Measurements from ENCODE around the gene PXDN.

Gene PXDN

DNA sequence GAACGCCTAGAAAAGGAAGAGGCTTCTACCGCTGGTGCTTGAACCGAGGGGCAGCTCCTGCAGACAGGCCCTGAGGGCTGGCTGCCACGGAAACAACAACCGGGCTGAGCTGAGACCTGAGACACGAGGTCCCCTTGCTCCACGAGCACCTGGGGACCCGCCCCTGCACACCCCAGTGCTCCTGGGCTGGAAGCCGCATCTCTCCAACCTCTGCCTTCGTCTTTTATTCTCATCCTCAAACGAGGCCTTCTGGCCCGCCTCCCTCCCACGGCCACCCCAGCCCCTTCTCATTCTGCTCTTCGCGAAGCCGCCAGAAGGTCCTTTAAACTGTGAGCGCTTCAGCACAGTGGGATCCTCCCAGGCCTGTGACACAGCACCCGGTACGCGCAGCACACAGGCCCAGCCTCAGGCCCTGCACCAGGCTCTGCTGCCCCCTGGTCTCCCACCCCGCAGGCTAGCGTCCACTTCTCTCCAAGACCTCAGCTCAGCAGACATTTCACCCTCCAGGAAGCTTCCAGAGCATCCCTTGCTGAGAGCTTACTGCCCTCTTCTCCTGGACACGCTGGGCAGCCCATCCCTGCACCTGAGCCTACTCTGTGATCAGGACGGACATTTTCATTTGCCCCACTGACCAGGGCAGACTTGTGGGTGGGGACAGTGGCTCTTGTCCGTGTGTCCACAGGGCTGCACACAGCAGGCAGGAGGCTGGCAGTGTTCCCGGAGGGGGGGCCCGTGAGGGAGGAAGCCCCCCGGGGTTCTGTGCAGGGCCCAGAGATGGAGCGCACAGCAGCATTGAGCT lies 149.7 kb downstream of the PXDN start:
- no peak for DNase-seq (ENCODE audit: low read depth)

DNA sequence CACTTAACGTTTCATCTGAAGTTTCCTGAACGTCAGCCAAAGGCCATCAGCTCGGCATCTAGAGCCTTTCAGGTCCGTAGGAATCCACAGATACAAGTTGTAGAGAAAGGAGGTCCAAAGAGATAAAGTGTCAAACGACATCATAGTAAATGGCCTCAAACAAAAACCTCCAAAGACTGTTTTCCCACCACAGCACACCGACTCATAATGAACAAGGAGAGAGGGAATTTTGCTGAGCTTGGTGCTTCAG lies 150.3 kb downstream of the PXDN start:
- no peak for DNase-seq (ENCODE audit: low read depth)

DNA sequence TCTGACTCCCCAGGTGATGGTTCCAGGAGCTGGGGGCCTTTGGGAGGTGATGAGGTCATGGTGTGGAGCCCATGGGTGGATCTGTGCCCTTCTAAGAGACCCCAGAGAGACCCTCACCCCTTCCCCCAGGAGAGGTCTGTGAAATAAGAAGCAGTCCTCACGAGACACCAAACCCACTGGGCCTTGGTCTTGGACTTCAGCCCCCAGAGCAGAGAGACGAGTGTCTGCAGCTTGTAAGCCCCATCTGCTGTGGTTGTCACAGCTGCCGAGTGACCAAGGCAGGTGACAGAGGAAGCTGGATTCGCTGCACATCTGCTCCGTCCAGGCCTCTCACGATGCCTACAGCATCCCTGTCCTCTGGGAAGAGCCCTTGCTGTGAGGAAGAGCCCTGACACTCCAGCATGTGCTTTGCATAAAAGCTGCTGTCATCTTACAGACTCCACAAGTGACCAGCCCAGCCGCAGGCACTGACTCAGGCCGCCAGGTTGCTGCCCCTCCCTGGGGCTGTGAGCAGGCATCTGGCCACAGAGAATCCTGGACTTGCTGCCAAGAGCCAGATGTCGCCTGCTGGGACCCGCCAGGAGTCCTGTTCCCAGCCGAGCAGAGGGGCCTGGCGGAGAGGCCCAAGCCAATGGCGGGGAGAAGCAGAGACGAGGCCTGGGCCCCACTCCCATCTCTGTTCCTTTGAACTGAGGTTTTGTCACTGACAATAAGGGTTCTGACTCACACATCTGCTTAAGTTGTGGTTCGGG lies 150.8 kb downstream of the PXDN start:
- DNase-seq (ENCODE audit: low read depth): no peak

DNA sequence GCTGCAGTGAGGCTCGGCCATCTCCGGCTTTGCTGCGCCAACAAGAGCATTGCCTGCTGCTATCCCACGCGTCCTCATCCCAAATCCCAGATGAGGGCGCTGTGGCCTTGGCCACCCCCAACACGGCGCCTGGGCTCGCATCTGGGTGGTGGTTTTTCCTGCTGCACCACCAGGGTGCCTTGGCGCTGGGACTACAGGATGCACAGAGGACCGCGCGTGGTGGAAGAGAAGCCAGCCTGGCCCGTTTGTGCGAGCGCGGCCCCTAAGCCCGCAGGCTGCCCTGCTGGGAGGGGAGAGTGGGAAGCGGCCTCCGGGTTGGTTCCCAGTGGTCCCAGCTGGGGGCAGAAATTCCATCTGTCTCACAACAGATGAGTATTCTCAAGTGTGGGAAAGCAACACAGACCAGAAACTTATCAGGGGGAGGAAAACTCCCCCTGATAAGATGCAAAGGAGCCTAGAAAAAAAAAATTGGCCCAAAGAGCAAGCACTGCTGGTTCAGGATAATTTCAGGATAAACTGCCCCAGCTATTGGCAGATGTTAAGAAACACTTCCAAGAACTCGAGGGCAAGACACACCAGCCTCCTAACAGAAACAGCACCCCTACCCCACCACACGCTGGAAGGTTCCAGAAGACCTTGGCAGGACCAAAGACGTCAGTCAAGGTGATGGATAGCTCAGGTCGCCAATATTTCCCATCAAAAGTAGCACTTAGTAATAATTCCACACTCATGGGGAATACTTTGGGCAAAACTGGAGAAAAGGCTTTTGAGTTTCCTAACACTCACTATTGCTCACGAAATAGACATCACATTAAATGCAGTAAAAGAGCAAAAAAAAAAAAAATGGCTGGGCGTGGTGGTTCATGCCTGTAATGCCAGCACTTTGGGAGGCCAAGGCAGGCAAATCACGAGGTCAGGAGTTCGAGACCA lies 152.1 kb downstream of the PXDN start:
- DNase-seq (ENCODE audit: low read depth): no peak

DNA sequence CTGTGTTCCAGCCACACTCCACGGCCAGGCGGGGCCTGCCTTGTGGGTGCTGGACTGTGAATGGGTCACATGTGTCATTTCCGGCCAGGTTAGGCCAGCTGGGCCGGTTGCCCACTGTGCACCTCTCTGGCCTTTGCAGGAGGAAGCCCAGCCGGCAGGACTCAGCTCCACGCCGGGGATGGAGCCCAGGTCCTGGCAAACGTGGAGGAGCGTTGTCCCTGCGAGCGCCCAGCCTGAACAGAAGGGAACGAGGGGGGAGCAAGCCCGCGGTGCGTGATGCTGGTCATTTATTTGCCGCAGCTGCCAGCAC lies 152.9 kb downstream of the PXDN start:
- no peak for DNase-seq (ENCODE audit: low read depth)

DNA sequence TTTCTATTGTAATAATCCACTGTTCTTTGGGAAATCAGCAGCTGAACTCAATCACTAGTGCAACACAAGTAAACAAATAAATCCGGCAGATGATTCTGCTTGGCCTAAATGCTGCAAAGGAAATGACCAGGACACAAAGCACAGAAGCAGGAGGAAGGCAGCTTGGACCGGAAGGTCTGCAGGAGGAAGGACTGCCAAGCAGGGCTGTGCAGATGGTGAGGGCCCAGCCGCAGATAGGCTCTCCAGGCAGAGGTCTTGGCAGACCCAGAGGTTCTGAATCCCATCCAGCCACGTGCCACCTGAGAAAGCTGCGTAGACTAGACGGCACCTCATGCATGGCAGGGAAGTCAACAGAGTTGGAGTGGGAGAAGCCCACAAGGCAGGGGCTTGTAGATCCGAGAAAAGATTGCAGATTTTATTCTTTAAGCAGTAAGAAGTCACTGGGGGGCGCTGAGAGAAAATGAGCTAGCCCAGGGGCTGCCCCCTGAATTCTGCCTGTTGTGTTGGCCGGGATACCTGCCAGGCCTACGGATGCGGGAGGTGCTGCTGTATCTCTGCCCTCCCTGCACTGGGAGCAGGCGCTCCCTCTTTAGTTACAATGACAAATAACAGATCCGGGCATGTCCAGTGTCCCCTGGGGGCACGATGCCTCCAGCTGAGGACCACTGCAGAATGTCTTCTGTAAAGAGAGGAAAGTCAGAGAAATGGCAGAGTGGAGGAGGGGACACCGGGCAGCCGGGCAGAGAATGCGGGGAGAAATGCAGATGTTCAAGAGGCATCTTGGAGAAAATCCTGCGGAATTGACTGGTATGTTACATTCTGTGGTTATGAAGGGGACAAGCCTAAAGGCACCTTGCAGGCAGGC lies 153.5 kb downstream of the PXDN start:
- DNase-seq (ENCODE audit: low read depth): no peak

DNA sequence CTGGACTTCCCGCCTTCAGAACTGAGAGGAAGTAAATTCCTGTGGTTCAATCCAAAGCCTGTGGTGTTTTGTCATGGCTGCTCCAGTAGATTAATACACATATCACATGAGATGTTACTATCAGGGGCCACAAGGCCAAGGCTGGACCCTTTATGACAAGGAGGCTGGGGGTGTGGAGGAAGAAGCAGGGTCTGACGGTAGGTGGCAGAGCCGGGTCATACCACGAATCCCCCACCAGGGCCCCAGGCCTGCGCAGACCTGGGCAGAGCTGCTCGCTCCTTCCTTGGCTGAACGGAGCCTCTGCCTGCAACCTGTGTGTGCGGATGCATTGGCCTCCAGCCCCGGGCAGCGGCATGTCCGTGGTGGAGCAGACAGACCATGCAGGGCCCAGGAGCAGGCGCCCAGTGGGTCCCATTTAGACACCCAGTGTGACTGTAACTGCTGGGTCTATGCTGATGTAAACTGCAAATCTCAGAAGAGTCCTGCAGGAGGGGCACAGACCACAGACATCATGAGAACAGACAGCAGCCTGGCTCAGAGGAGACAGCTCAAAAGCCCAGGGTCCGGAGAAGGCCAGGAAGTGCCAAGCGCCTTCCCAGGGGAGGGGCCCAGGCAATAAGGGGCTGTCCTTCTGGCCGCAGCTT lies 155.2 kb downstream of the PXDN start:
- DNase-seq (ENCODE audit: low read depth): no peak

DNA sequence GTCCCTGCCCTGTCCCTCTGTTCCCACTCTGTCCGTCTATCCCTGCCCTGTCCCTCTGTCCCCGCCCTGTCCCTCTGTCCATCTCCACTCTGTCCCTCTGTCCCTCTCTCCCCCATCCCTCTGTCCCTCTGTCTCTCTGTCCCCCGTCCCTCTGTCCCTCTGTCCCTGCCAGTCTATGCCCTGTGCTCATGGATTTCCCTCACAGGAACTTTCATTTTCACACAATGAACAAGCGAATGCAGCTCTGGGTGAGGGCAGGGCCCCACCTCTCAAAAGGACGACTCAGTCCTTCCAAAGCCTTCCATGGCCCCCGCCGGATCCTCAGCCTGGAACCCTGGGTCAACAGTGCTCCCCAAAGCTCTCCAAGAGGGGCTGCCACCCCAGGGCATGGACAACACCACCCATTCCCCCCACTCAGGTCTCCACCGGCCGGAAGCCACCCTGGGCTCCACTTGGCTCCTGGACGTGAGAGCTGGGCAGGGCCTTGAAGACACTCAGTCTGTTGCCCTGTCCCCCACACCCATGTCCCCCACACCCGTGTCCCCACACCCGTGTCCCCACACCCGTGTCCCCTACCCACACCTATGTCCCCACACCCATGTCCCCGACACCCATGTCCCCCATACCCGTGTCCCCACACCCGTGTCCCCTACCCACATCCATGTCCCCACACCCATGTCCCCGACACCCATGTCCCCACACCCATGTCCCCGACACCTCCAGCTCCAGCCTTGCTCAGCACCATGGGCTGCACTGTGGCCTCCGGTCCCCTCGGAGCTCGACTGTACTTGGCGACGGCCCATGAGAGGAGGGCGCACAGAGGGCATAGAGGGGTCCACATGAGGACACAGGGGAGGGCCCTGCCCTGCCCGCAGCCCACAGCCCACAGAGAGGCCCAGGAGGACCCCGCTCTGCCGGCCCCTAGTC lies 156.0 kb downstream of the PXDN start:
- DNase-seq (ENCODE audit: low read depth): no peak

DNA sequence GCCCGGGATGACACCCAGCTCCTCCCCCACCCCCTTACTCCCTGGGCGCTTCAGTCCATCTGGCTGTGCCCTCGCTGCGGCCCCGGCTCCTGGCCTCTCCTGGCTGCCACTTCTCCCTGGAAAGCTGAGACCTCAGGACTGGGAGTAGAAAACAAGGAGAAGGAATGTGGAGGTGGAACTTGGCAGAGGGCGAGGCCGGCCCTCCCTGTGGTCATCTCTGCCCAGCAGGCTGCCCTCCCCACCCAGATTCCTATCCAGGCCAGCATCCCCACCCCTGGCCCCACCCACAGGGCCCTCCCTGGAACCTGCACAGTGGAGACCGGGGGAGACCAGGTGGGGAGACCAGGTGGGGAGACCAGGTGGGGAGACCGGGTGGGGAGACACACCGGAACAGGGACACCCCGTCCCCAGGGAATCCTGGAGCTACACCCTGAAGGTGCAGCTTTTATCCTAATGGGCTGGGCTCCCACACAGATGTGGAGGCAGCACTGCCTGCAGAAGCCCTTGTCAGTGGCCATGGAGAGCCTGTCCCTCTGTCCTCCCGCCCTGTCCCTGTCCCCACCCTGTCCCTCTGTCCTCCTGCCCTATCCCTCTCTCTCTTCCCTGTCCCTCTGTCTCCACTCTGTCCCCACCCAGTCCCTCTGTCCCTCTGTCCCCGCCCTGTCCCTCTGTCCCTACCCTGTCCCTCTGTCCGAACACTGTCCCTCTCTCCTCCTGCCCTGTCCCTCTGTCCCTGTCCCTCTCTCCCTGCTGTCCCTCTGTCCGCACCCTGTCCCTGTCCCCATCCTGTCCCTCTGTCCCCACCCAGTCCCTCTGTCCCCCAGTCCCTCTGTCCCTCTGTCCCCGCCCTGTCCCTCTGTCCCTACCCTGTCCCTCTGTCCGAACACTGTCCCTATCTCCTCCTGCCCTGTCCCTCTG lies 157.1 kb downstream of the PXDN start:
- DNase-seq (ENCODE audit: low read depth): no peak

DNA sequence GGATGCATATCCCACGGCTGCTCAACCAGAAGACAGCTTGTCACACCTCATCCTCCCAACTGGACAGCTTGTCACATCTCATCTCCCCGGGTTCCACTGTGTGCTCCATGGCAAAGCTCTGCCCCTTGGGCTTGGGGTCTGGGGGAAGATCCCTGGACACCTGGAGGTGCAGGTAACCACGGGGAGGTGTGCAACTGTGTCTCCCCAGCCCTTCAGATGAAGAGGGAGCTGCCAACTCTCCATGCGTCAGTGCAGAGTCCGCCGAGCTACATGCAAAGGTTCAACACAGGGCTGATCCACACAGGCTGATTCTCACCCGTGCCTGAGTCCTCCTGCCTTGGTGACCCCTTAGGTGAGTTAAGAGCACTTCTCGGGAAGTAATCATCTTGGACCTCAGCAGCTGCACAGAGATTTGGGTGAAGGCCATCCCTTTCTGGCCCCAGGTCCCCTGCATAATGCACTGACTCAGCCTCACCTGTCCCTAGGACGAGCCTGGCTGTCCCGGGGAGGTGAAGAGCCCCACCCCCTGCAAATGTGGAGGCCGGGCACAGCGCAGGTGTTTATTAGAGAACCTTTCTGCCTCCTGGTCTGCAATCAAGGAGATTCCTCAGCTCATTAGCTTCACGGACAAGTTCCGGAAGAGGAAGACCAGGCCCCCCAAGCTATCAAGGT lies 157.9 kb downstream of the PXDN start:
- DNase-seq (ENCODE audit: low read depth): no peak

DNA sequence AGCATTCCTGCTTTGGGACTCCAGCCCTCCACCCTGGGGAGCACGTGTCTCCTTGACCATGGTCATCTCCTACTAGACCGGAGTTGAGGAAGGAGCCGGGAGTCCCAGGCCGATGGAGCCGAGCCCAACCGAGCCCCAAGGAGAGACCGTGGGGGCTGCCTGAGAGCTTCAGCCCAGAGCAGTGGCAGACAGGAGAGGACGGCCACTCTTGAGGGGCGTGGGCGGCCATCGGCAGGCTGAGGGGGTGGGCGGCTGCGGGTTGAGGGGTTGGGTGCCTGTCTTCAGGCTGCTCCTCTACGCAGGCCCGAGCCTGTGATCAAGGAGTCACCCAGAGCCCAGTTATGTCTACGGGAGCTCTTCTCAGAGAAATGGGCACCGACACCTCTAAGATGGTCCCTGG lies 158.7 kb downstream of the PXDN start:
- DNase-seq (ENCODE audit: low read depth): no peak

DNA sequence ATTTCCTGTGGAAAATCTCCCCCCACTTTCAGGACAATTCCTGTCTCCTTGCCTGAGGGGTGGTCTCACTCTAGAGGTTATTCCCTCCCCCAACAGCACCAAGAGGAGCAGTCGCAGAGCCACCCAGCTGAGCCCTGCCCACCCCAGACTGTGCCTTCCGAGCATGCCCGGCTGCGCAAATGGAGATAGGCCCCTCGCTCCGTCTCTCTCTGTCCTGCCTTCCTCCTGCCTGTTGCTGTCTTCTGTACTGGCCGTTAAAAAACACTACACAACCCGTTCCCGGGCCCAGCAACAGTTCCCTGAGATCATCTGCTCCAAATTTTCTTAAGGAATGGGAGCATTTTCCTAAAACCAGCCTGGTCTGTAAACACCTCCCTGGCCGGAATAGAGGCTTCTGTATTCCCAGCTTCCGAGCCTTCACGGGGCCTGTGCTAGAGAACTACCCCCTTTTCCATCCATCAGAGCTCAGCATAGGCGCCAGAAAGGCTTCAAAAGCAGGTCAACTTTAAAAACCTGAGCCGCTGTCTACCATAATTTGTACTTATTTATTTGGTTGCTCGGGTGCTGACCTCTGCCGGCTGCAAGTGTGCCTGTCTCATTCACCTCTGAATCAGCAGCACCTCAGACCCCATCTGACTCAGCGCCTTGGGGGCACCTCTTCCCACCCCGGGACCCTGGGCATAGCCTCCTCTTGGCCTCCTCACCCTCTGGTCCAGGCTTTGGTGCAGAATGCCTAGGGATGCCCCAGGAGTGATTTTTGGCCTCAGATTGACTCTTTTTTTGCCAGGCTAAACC lies 159.4 kb downstream of the PXDN start:
- DNase-seq (ENCODE audit: low read depth): no peak

DNA sequence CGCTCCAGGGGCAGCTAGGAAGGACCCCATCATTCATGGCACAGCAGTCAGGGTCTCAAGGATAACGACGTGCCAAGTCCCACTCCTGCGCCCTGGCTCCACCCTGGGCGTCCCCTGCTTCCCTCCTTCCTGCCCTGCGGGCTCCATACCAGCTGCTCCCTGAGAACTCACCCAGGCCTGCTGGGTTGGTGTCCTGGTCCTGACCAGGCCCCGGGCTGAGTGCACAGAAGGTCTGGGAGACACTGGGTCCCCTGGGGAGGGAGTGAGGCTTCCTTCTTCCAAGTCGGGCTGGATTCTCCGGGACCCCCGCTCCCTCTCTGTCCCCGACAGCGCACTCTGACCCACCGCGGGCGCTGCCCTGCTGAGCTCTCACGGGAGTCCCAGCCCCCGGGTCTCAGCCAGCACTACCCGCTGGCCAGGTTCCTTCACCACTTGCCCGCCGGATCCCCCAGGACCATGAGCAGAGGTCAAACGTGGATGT lies 160.2 kb downstream of the PXDN start:
- no peak for DNase-seq (ENCODE audit: low read depth)

DNA sequence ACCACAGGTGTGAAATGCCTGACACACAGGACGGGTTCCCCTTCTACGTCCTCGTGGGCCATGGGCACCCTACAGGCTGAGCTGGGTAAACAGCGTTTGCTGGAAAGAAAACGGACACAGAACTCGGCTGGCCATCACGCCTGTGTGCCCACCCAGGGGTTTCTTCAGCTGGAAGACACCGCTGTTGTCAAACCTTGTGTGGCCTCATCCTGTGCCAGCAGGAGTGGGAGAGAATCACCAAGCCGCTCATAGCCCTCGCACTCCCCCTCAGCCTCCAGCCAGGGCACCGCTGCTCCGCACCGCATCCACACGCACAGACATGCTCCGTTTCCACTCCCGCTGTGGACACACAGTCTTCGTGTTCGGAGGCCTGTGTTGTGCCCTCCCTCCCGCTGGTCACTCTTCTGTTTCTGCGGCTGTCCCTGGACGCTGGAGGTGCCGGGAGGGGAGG lies 161.4 kb downstream of the PXDN start:
- DNase-seq (ENCODE audit: low read depth): no peak

DNA sequence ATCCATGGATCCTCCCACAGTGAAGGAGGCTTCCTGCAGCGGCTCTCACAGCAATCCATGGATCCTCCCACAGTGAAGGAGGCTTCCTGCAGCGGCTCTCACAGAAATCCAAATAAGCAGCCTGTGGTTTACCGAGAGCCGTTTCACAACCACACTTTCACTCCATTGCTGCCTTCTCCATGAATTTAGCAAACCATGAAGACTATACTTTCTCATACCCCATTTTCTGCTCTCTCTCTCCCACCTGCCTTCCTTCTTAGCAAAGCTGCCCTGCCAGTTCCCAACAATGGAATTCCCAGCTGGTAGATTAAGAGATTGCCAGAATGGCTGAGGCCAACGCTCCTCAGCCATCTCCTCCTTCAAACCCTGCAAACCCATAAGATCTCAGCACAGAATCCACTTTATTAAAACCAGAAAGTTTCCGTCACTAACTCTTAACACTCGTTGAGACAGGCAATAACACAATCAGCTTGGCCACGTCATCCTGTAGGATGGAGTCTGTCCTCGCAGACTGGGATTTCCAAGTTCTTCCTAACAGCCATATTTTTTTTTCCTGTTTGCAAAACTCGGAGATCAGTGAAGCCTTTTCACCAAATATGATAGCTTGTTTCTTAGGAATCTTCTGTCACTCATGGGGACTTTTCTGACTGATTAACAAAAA lies 162.2 kb downstream of the PXDN start:
- DNase-seq (ENCODE audit: low read depth): no peak

Data from activated gamma-delta T cell treated with anti-CD3 and anti-CD28 coated beads, Interleukin-2, amount 50 U/mL, for 16 hours (primary cell).